PC-3 (cell line): ENCODE results near the gene LMBR1.

Source experiments
- EZH2 ChIP-seq: fragments of 300-600 bp; sonication (generic); IDR thresholded peaks from one replicate; pipeline ENCODE4 v1.6.1; 2017; ENCODE audit warnings: antibody characterized with exemption, mild to moderate bottlenecking, low read length; ENCODE audit not compliant: unreplicated experiment
- TF ChIP-seq, protein P1 (sequence below): fragments of 300-600 bp; sonication (generic); conservative IDR thresholded peaks from 2 replicates; pipeline ENCODE4 v1.5.1; 2017; ENCODE audit warnings: antibody characterized with exemption, low read depth, mild to moderate bottlenecking, low read length

DNA sequence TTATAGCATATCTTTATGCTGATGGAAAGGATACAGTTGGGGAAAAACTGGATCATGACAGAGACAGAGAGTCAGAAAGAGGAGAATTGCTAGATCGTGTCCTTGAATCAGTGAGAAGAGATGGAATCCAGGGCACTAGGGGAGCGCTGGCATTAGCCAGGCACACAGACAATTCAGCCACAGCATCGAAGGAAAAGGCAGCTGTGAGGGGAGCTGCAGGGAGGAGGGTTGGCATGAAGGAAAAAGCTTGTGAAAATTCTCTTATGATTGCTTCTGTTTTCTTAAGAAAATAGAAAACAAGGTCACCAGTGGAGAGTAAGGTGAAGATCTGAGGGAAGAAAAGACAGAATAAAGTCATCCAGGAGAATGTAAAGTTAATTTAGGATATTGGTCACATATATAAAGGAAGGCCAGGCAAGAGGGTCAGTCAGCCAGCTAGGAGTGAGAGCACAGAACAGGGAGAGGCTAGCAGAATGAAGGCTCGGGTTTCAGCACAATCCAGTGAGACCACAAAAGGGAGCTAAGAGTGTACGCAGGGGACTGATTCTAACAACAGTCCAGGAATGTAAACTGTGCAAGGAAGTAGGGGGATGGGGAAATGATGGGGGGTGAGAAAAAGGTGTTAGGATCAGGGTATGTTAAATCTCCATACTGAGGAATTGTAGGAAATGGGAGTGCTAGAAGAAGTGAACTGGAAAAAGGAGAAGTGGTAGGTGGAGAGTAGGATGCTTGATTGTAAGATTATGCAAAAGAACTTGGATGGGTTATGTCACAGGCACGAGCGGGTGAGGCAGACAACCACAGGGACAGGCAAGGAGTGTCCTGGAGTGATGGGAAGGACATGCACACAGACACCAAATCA, 140.4 kb downstream of the LMBR1 start:
- TF ChIP-seq, protein P1, sequence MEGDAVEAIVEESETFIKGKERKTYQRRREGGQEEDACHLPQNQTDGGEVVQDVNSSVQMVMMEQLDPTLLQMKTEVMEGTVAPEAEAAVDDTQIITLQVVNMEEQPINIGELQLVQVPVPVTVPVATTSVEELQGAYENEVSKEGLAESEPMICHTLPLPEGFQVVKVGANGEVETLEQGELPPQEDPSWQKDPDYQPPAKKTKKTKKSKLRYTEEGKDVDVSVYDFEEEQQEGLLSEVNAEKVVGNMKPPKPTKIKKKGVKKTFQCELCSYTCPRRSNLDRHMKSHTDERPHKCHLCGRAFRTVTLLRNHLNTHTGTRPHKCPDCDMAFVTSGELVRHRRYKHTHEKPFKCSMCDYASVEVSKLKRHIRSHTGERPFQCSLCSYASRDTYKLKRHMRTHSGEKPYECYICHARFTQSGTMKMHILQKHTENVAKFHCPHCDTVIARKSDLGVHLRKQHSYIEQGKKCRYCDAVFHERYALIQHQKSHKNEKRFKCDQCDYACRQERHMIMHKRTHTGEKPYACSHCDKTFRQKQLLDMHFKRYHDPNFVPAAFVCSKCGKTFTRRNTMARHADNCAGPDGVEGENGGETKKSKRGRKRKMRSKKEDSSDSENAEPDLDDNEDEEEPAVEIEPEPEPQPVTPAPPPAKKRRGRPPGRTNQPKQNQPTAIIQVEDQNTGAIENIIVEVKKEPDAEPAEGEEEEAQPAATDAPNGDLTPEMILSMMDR: no peak
- no peak for TF ChIP-seq EZH2
